HG02981 (cell line): Measurements from ENCODE around the gene RNF217.

ENCODE experiments used
- ATAC-seq: cut with Tn5 transposase; IDR thresholded peaks from one replicate; pipeline ENCODE4 v1.9.1; 2021; ENCODE audit warnings: mild to moderate bottlenecking, moderate library complexity; ENCODE audit not compliant: unreplicated experiment

RNF217 gene

GRCh38 chr6:125095580-125096301 is 133.5 kb downstream of the RNF217 start:
- ATAC-seq: no peak

- ATAC-seq: no peak
Measured at GRCh38 chr6:125097186-125097585, 134.9 kb downstream of the RNF217 start.

GRCh38 chr6:125098253-125098652 is 136.0 kb downstream of the RNF217 start:
- no peak for ATAC-seq

GRCh38 chr6:125099211-125100073 is 137.2 kb downstream of the RNF217 start:
- ATAC-seq: peak; percentile 66

DNA sequence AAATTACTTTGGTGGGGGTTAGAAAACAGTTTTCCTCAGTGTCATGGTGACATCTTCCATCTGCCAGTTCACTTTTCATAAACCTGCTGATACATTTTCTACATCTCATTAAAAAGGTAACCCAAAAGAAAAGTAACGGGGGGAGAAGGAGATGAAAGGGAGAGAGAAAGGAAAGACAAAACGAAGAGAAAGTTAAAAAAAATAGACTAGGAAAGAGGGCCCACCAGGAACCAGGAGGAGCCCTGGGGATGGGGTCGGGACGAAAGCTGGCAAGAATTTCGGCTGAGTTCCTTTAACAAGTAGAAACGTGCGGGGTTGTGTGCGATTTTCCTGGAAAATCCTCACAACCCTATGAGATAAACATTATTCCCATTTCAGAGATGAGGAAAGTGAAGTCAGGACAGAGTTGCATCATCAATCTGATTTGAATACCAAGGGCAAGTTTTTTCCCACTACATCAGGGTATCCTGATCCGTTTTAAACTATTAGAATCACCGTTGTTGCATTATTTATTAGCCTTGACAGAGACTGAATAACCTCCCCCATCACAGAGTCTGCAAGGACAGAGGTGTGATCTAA is 137.9 kb downstream of the RNF217 start:
- no peak for ATAC-seq

DNA sequence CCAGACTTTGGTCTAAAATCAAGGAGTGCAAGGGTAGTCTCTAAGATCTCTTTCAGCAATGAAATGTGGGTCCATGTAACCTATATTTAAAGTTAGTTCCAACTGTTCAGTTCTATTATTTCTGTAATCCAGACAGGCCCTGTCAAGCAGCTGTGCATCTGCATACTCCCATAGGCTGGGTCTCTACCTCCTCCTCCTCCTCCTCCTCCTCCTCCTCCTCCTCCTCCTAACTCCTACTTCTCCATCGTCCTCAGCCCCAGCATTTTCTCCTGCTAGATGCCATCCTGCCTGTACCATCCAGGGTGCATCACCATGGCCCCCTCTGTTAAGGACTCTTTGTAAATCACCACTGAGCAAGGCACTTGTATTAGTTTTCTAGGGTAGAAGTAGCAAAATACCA is 138.9 kb downstream of the RNF217 start:
- ATAC-seq: no peak

GRCh38 chr6:125101631-125102030 is 139.4 kb downstream of the RNF217 start:
- no peak for ATAC-seq

DNA sequence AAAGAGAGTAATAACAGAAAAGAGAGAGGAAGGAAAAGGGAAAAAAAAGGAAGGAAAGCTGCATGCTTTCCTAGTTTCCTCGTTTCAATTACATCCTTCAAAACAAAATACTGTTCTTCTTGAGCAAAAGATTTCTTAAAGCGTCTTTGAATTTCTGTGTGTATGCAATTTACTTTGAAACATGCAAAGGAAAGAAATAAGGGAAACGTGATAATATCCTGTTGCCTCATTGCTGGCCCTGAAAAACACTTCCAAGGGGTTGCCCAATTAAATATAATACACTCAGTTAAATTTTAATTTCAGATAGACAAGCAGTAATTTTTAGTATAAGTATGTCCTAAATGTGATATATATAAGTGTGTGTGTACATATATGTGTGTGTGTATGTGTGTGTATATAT is 140.2 kb downstream of the RNF217 start:
- no peak for ATAC-seq

- ATAC-seq: no peak
Measured at GRCh38 chr6:125102891-125103290, 140.7 kb downstream of the RNF217 start.

DNA sequence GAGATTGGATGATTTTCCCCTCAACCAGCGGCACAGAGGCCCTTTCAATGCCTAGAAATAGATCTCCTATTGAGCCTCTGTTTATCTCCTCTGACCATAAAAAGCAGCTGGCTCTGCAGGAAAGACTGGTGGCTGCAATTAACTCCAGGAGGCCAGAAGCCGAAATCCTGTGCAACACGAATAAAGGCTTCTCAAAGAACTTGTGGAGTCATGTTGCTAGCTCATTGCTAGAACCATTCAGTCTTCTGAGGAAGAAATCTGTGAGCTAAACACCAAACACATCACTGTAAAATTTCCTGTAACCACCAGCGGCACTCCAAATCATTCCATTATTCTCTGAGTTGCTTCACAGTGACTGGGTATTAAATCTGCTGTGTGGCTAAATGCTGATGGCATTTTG is 142.2 kb downstream of the RNF217 start:
- ATAC-seq: no peak

GRCh38 chr6:125107048-125107447 is 144.8 kb downstream of the RNF217 start:
- ATAC-seq: no peak

GRCh38 chr6:125107896-125108295 is 145.7 kb downstream of the RNF217 start:
- ATAC-seq: no peak

DNA sequence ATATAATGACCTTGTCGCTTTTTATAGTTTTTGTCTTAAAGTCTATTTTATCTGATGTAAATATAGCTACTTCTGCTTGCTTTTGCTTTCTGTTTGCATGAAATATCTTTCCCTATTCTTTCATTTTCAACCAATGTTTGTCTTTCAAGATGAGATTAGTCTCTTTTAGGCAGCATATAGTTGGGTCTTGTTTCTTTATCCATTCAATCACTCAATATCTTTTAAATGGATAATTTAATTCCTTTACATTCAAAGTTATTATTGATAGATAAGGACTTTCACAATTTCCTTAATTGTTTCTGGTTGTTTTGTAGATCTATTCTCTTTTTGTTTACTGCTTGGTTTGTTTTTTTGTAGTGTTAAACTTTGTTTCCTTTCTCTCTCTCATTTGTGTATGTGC is 147.8 kb downstream of the RNF217 start:
- no peak for ATAC-seq

GRCh38 chr6:125111219-125111983 is 149.2 kb downstream of the RNF217 start:
- no peak for ATAC-seq

GRCh38 chr6:125112934-125113333 is 150.7 kb downstream of the RNF217 start:
- no peak for ATAC-seq

GRCh38 chr6:125114248-125114858 is 152.1 kb downstream of the RNF217 start:
- peak; percentile 64 for ATAC-seq

- ATAC-seq: no peak
Measured at GRCh38 chr6:125116170-125116569, 153.9 kb downstream of the RNF217 start.

DNA sequence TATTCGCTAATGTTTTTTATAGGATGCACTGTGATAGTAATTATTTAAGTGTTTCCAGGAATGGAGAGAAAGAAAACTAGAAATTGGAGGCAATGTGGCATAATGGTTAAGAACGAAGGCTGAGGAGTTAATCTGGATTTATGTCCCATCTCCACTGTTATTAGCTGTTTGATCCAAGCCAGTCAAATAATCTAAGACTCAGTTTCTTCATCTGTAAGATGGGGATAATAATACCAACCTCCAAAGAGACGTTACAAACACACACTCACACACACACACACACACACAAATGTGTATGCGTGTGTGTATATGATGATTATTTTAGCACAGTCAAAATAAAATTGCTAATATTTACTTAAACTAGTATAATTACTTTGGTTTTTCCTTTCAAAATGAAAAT is 154.5 kb downstream of the RNF217 start:
- ATAC-seq: no peak

GRCh38 chr6:125117818-125118217 is 155.6 kb downstream of the RNF217 start:
- ATAC-seq: no peak

DNA sequence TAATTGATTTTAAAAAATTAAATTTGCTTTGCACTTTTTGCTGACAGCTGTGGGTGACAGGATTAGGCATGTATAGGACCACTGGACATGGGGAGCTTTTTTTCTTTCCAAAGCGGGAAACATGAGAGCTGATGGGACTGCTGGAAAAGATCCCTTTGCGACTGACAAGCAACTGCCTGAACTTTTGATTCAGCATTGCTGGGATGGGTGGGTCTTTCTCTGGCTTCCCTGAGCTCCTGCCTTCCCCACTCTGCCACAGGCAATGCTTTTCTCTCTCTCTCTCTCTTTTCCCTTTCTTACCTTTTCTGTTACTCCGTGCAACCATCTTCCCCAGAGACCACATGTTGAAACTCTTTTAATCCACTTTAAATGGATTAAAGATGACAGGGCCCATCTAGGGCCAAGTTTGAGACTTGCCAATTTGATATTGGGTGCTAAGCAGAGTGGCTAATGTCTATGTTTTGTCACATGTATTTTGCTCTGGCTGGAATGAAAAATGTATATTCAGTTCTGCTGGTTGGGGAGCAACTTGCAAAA is 157.9 kb downstream of the RNF217 start:
- ATAC-seq: no peak
